ENCODE measurements around the gene EEFSEC. TPM values are rescaled to one million over a fixed set of nuclear protein-coding genes. Genes with fewer than 3 reads are reported as not detected.

EEFSEC gene
- total and polyA plus RNA-seq, 2 experiments from 2014 or later = 10.1 to 16.2 TPM

DNA sequence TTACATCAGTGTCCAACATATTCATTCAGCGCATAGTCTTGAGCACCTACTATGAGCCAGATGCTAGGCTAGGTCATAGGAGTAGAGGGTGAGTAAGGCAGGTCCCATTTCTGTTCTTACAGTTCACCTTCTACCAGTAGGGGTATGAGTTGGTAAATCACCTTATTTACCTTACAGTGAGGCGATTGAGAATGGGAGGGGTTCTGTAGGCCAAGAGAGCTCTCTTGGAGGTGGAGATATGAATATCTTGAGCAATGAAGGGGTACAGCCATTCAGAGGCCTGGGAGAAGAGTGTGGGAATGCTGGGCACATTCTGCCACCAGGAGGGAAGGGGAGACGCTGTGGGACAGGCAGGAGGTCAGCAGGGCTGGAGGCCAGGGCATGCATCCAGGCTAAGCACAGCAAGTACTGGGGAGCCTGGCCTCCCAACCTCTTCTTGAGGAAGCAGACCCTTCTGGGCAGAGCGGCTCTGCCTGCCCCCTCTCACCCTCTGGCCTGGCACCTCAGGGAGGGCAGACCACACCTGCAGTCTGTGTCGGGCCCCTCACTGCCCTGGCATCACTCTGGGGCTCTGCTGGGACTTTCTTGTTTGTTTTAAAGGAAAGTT, 123.4 kb downstream of the EEFSEC start:
- Histone ChIP-seq H3K27me3 (ENCODE audit: insufficient read depth) (no peaks in the 10 kb centered on the region; the same call in 1 of the 2 replicates), H3K27ac (ENCODE audit: low read depth) (no peak overlapping the region), H3K36me3 (ENCODE audit: insufficient read depth) (no peaks in the 10 kb centered on the region), H4K20me1 (replicated peaks; ENCODE audit: insufficient read depth) (no peaks in the 10 kb centered on the region), H3K4me3 (no peak overlapping the region), H3K9me2 (ENCODE audit: insufficient read depth) (no peaks in the 10 kb centered on the region), H2AFZ (no peak overlapping the region), H3F3A (replicated peaks; ENCODE audit: low read depth) (no peaks in the 10 kb centered on the region; the same call in 1 of the 2 replicates), H3K4me2 (no peak overlapping the region), H3K79me2 (replicated peaks; ENCODE audit: insufficient read depth) (no peaks in the 10 kb centered on the region), H3K4me1 (ENCODE audit: insufficient read depth) (peaks cover 32% of the 10 kb centered on the region)
- Mint-ChIP-seq H3K27ac (no peak overlapping the region), H3K36me3 (ENCODE audit: low read depth) (no peaks in the 10 kb centered on the region), H3K27me3 (ENCODE audit: insufficient read depth, low read depth, poor library complexity) (peaks cover 26% of the 10 kb centered on the region), H3K9me3 (no peaks in the 10 kb centered on the region; the same call in 2 of the 3 replicates), H3K4me1 (peaks cover 75% of the 10 kb centered on the region), H3K4me3 (no peak overlapping the region)
- no peak for ATAC-seq
- no peak for DNase-seq (ENCODE audit: low spot score)
- TF ChIP-seq JUNB (IDR thresholded peaks at IDR 0.05; ENCODE audit: unreplicated experiment) = no peak
- TF ChIP-seq, protein P1, sequence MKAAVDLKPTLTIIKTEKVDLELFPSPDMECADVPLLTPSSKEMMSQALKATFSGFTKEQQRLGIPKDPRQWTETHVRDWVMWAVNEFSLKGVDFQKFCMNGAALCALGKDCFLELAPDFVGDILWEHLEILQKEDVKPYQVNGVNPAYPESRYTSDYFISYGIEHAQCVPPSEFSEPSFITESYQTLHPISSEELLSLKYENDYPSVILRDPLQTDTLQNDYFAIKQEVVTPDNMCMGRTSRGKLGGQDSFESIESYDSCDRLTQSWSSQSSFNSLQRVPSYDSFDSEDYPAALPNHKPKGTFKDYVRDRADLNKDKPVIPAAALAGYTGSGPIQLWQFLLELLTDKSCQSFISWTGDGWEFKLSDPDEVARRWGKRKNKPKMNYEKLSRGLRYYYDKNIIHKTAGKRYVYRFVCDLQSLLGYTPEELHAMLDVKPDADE (IDR thresholded peaks at IDR 0.05) = no peak
- no peak for TF ChIP-seq EZH2phosphoT487 (IDR thresholded peaks at IDR 0.05; ENCODE audit: unreplicated experiment)
- no peak for TF ChIP-seq STAT1 (IDR thresholded peaks at IDR 0.05; ENCODE audit: unreplicated experiment)
- TF ChIP-seq ZNF114 (CRISPR knock-in tag; IDR thresholded peaks at IDR 0.05) = no peak

GRCh38 chr3:128277378-128278069, 124.2 kb downstream of the EEFSEC start:
- peaks cover 40% of the 10 kb centered on the region for H3K4me1 ChIP-seq (ENCODE audit: insufficient read depth)
- no peaks in the 10 kb centered on the region for H3K79me2 ChIP-seq (replicated peaks; ENCODE audit: insufficient read depth)
- H3K4me1 Mint-ChIP-seq = peaks cover 80% of the 10 kb centered on the region
- H3F3A ChIP-seq (replicated peaks; ENCODE audit: low read depth) = no peaks in the 10 kb centered on the region; the same call in 1 of the 2 replicates
- H4K20me1 ChIP-seq (replicated peaks; ENCODE audit: insufficient read depth) = no peaks in the 10 kb centered on the region
- TF ChIP-seq JUNB (IDR thresholded peaks at IDR 0.05; ENCODE audit: unreplicated experiment) (no peak), CREB1 (CRISPR knock-in tag; IDR thresholded peaks at IDR 0.05; ENCODE audit: low read depth) (no peak), ZNF462 (CRISPR knock-in tag; IDR thresholded peaks at IDR 0.05) (no peak), ZNF331 (CRISPR knock-in tag; IDR thresholded peaks at IDR 0.05; ENCODE audit: low read depth) (no peak)
- TF ChIP-seq, protein P2, sequence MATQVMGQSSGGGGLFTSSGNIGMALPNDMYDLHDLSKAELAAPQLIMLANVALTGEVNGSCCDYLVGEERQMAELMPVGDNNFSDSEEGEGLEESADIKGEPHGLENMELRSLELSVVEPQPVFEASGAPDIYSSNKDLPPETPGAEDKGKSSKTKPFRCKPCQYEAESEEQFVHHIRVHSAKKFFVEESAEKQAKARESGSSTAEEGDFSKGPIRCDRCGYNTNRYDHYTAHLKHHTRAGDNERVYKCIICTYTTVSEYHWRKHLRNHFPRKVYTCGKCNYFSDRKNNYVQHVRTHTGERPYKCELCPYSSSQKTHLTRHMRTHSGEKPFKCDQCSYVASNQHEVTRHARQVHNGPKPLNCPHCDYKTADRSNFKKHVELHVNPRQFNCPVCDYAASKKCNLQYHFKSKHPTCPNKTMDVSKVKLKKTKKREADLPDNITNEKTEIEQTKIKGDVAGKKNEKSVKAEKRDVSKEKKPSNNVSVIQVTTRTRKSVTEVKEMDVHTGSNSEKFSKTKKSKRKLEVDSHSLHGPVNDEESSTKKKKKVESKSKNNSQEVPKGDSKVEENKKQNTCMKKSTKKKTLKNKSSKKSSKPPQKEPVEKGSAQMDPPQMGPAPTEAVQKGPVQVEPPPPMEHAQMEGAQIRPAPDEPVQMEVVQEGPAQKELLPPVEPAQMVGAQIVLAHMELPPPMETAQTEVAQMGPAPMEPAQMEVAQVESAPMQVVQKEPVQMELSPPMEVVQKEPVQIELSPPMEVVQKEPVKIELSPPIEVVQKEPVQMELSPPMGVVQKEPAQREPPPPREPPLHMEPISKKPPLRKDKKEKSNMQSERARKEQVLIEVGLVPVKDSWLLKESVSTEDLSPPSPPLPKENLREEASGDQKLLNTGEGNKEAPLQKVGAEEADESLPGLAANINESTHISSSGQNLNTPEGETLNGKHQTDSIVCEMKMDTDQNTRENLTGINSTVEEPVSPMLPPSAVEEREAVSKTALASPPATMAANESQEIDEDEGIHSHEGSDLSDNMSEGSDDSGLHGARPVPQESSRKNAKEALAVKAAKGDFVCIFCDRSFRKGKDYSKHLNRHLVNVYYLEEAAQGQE (IDR thresholded peaks at IDR 0.05; ENCODE audit: unreplicated experiment) = no peak
- H3K9me3 Mint-ChIP-seq = no peaks in the 10 kb centered on the region; the same call in 2 of the 3 replicates
- no peaks in the 10 kb centered on the region for H3K36me3 Mint-ChIP-seq (ENCODE audit: low read depth)
- ATAC-seq (0 out of 3 replicates have a peak, but pooled peaks have one; percentile 3), DNase-seq (ENCODE audit: low spot score) (no peak)
- no peaks in the 10 kb centered on the region for H3K9me2 ChIP-seq (ENCODE audit: insufficient read depth)
- no peak overlapping the region for H3K27ac Mint-ChIP-seq
- no peak overlapping the region for H3K4me3 ChIP-seq
- H3K4me3 Mint-ChIP-seq = no peak overlapping the region; the same call in 2 of the 3 replicates
- no peaks in the 10 kb centered on the region; the same call in 1 of the 2 replicates for H3K27me3 ChIP-seq (ENCODE audit: insufficient read depth)
- no peak overlapping the region for H3K27ac ChIP-seq (ENCODE audit: low read depth)
- H3K4me2 ChIP-seq = no peak overlapping the region
- H3K36me3 ChIP-seq (ENCODE audit: insufficient read depth) = no peaks in the 10 kb centered on the region
- H3K27me3 Mint-ChIP-seq (ENCODE audit: insufficient read depth, low read depth, poor library complexity) = peaks cover 29% of the 10 kb centered on the region
- no peak overlapping the region for H2AFZ ChIP-seq
